ENCODE measurements around the gene SLC27A5. TPM values are rescaled to one million over a fixed set of nuclear protein-coding genes. Genes with fewer than 3 reads are reported as not detected.
A peak's percentile ranks its signal among the peaks of the same experiment; 100 is the strongest.

Gene SLC27A5
- total RNA-seq, 4 donors from 2014 or later: 3.8 to 10.8 (median 4.6) TPM

- no peaks in the 10 kb centered on the region for H3K9me3 ChIP-seq
- peaks cover 15 to 36% (median 29%) of the 10 kb centered on the region in 4 donors for H3K36me3 ChIP-seq
- TF ChIP-seq EP300 (IDR thresholded peaks at IDR 0.05) (no peak), CTCF (IDR thresholded peaks at IDR 0.05) (no peak), POLR2AphosphoS5 (IDR thresholded peaks at IDR 0.05) (no peak), POLR2A (IDR thresholded peaks at IDR 0.05; ENCODE audit: low read depth) (no peak)
- 92% methylated on average over 15 of the region's 25 CpGs for WGBS
- intact Hi-C loops (cut with DNase I): no loop called here
- H3K4me1 ChIP-seq: peaks cover 51 to 71% (median 69%) of the 10 kb centered on the region in 4 donors
- no peak overlapping the region for H3K4me3 ChIP-seq
- peak overlapping the region in 1 of 4 donors; percentile 27 for H3K27ac ChIP-seq (replicated peaks in 1 of 4)
- DNase-seq (ENCODE audit: extremely low spot score): no peak
- H3K27me3 ChIP-seq: no peaks in the 10 kb centered on the region
Observed at GRCh38 chr19:58516246-58516836, 4.5 kb upstream of the SLC27A5 start.

- no peak for TF ChIP-seq POLR2AphosphoS5 (IDR thresholded peaks at IDR 0.05)
- no peak for TF ChIP-seq CTCF (IDR thresholded peaks at IDR 0.05)
- no peak for TF ChIP-seq POLR2A (IDR thresholded peaks at IDR 0.05; ENCODE audit: low read depth)
- no peak for TF ChIP-seq EP300 (IDR thresholded peaks at IDR 0.05)
- intact Hi-C loops (cut with DNase I): no loop called here
- Histone ChIP-seq H3K4me1 (peaks cover 46 to 65% (median 62%) of the 10 kb centered on the region in 4 donors), H3K4me3 (no peak overlapping the region), H3K36me3 (peaks cover 15 to 36% (median 29%) of the 10 kb centered on the region in 4 donors), H3K9me3 (no peaks in the 10 kb centered on the region), H3K27ac (replicated peaks in 1 of 4) (peak overlapping the region in 3 of 4 donors; percentile 23 to 76 (median 69)), H3K27me3 (no peaks in the 10 kb centered on the region)
- 100% methylated on average over 2 of the region's 2 CpGs for WGBS
- no peak for DNase-seq (ENCODE audit: extremely low spot score)
Observed at GRCh38 chr19:58515259-58515658, 3.5 kb upstream of the SLC27A5 start.

GRCh38 chr19:58514564-58515022, 2.8 kb upstream of the SLC27A5 start:
- H3K4me3 ChIP-seq: peak overlapping the region; percentile 45 to 63 (median 50)
- H3K9me3 ChIP-seq: no peaks in the 10 kb centered on the region
- DNase-seq (ENCODE audit: extremely low spot score): no peak
- peaks cover 44 to 61% (median 59%) of the 10 kb centered on the region in 4 donors for H3K4me1 ChIP-seq
- intact Hi-C loops (cut with DNase I): no loop called here
- TF ChIP-seq EP300 (IDR thresholded peaks at IDR 0.05): no peak
- TF ChIP-seq CTCF (IDR thresholded peaks at IDR 0.05): no peak
- WGBS: 50% methylated on average over 2 of the region's 3 CpGs
- H3K36me3 ChIP-seq: peaks cover 15 to 36% (median 29%) of the 10 kb centered on the region in 4 donors
- H3K27ac ChIP-seq (replicated peaks in 1 of 4): peak overlapping the region; percentile 69 to 79 (median 75)
- no peaks in the 10 kb centered on the region for H3K27me3 ChIP-seq

- Histone ChIP-seq H3K36me3 (peaks cover 15 to 36% (median 29%) of the 10 kb centered on the region in 4 donors), H3K4me3 (peak overlapping the region; percentile 45 to 63 (median 50)), H3K9me3 (no peaks in the 10 kb centered on the region), H3K27me3 (no peaks in the 10 kb centered on the region), H3K27ac (replicated peaks in 1 of 4) (peak overlapping the region; percentile 69 to 79 (median 75)), H3K4me1 (peaks cover 44 to 59% (median 57%) of the 10 kb centered on the region in 4 donors)
- intact Hi-C loops (cut with DNase I): no loop called here
- DNase-seq (ENCODE audit: extremely low spot score): no peak
- WGBS: 27% methylated on average over 31 of the region's 66 CpGs
- TF ChIP-seq POLR2AphosphoS5 (IDR thresholded peaks at IDR 0.05): peak; percentile 69 to 90
- TF ChIP-seq POLR2A (IDR thresholded peaks at IDR 0.05; ENCODE audit: low read depth): no peak
- peak in 2 of 3 experiments; percentile 95 to 96 for TF ChIP-seq CTCF (IDR thresholded peaks at IDR 0.05)
Observed at GRCh38 chr19:58513694-58514563, 2.1 kb upstream of the SLC27A5 start.

Measured in esophagus muscularis mucosa (tissue), 4 donors.